MM.1S (cell line): ENCODE data around the gene KDM4C.

Experiments used
- DNase-seq: peaks from one replicate; pipeline ENCODE4 v3.0.0-alpha.2; 2015
- H2AFZ ChIP-seq: fragments of 300-600 bp; sonication (generic); 2 replicates; pipeline ENCODE4 v1.6.0; 2016; ENCODE audit warnings: antibody characterized with exemption, low read length
- H3F3A ChIP-seq: fragments of 300-600 bp; sonication (generic); 2 replicates; pipeline ENCODE4 v1.6.1; 2016; ENCODE audit warnings: mild to moderate bottlenecking, antibody characterized with exemption, low read length, moderate library complexity, mixed read lengths; ENCODE audit not compliant: insufficient read depth
- H3K27ac ChIP-seq: fragments of 300-600 bp; sonication (generic); 2 replicates; pipeline ENCODE4 v1.5.1; 2016; ENCODE audit warnings: mild to moderate bottlenecking, low read length
- H3K27me3 ChIP-seq: fragments of 300-600 bp; sonication (generic); replicated peaks from 2 replicates; pipeline ENCODE4 v1.6.0; 2016; ENCODE audit warnings: low read length; ENCODE audit not compliant: insufficient read depth
- H3K36me3 ChIP-seq: fragments of 300-600 bp; sonication (generic); replicated peaks from 2 replicates; pipeline ENCODE4 v1.6.1; 2016; ENCODE audit warnings: mild to moderate bottlenecking, low read length, mixed read lengths; ENCODE audit not compliant: insufficient read depth
- H3K4me1 ChIP-seq: fragments of 300-600 bp; sonication (generic); 2 replicates; pipeline ENCODE4 v1.6.1; 2016; ENCODE audit warnings: low read length, mixed read lengths
- H3K4me2 ChIP-seq: fragments of 300-600 bp; sonication (generic); 2 replicates; pipeline ENCODE4 v1.6.0; 2016; ENCODE audit warnings: low read depth, low read length
- H3K4me3 ChIP-seq: fragments of 300-600 bp; sonication (generic); 2 replicates; pipeline ENCODE4 v1.5.1; 2016; ENCODE audit warnings: low read length, mixed read lengths
- H3K79me2 ChIP-seq: fragments of 300-600 bp; sonication (generic); 2 replicates; pipeline ENCODE4 v1.6.1; 2016; ENCODE audit warnings: mixed run types, low read length, mixed read lengths
- H3K9ac ChIP-seq: fragments of 300-600 bp; sonication (generic); 2 replicates; pipeline ENCODE4 v1.6.1; 2016; ENCODE audit warnings: low read length, mixed read lengths
- H3K9me2 ChIP-seq: fragments of 300-600 bp; sonication (generic); replicated peaks from 2 replicates; pipeline ENCODE4 v1.6.1; 2016; ENCODE audit warnings: mild to moderate bottlenecking, low read length, mixed read lengths; ENCODE audit not compliant: insufficient read depth
- H3K9me3 ChIP-seq: fragments of 300-600 bp; sonication (generic); replicated peaks from 2 replicates; pipeline ENCODE4 v1.6.1; 2016; ENCODE audit warnings: mild to moderate bottlenecking, low read length, mixed read lengths; ENCODE audit not compliant: insufficient read depth
- H4K20me1 ChIP-seq: fragments of 300-600 bp; sonication (generic); 2 replicates; pipeline ENCODE4 v1.6.1; 2016; ENCODE audit warnings: mild to moderate bottlenecking, low read length, moderate library complexity, mixed read lengths; ENCODE audit not compliant: insufficient read depth
- CTCF ChIP-seq: fragments of 300-600 bp; sonication (generic); IDR thresholded peaks from 2 replicates; pipeline ENCODE4 v1.5.1; 2016; ENCODE audit warnings: antibody characterized with exemption, low read length, mixed read lengths
- EZH2 ChIP-seq: fragments of 300-600 bp; sonication (generic); optimal IDR thresholded peaks from 2 replicates; pipeline ENCODE3; 2017; ENCODE audit warnings: low read depth, mild to moderate bottlenecking, antibody characterized with exemption, low read length, mixed read lengths
- EZH2phosphoT487 ChIP-seq: fragments of 300-600 bp; sonication (generic); IDR thresholded peaks from 2 replicates; pipeline ENCODE4 v1.6.1; 2018; ENCODE audit warnings: antibody characterized with exemption, low read length

Gene KDM4C

GRCh38 chr9:7174301-7174700 lies 416.5 kb downstream of the KDM4C start:
- Histone ChIP-seq H3K9me2 (no peaks in the 10 kb centered on the region), H3K27ac (no peak overlapping the region), H3K79me2 (no peaks in the 10 kb centered on the region), H3K9ac (no peak overlapping the region), H2AFZ (no peak overlapping the region), H3K27me3 (no peaks in the 10 kb centered on the region), H3K9me3 (no peaks in the 10 kb centered on the region), H4K20me1 (no peaks in the 10 kb centered on the region), H3F3A (no peaks in the 10 kb centered on the region), H3K4me3 (no peak overlapping the region), H3K4me2 (no peak overlapping the region), H3K4me1 (no peaks in the 10 kb centered on the region), H3K36me3 (no peaks in the 10 kb centered on the region)
- no peak for DNase-seq
- TF ChIP-seq EZH2phosphoT487 (no peak), CTCF (no peak), EZH2 (no peak)

- Histone ChIP-seq H3F3A (no peaks in the 10 kb centered on the region), H3K79me2 (no peaks in the 10 kb centered on the region), H3K36me3 (no peaks in the 10 kb centered on the region), H3K9me3 (no peaks in the 10 kb centered on the region), H4K20me1 (no peaks in the 10 kb centered on the region), H3K27me3 (no peaks in the 10 kb centered on the region), H3K4me3 (no peak overlapping the region), H2AFZ (no peak overlapping the region), H3K4me1 (no peaks in the 10 kb centered on the region), H3K27ac (no peak overlapping the region), H3K4me2 (no peak overlapping the region), H3K9ac (no peak overlapping the region), H3K9me2 (no peaks in the 10 kb centered on the region)
- no peak for DNase-seq
- no peak for TF ChIP-seq CTCF
- TF ChIP-seq EZH2: no peak
- no peak for TF ChIP-seq EZH2phosphoT487
Observed at GRCh38 chr9:7174884-7175283, 417.1 kb downstream of the KDM4C start.

DNA sequence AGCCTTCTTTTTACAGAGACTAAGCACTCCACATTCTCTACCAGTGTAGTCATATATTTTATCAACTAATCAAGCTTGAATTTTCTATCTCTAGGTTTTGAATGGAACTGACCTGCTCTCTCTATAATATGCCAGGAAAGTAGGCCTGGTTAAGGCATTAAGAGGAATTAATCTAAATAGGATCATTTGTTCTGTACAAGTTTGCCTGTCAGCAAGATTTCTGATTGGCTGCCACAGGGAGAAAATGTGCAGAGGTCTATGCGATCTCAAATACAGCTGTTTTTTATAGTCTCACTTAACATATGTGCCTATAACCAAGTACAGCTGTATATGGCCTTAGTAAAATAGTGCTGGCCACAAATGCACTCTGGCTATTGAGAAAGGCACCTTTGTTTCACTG lies 418.8 kb downstream of the KDM4C start:
- H3K79me2 ChIP-seq: no peaks in the 10 kb centered on the region
- no peaks in the 10 kb centered on the region for H3K27me3 ChIP-seq
- H3K4me3 ChIP-seq: no peak overlapping the region
- TF ChIP-seq EZH2phosphoT487 (no peak), CTCF (no peak), EZH2 (no peak)
- no peak overlapping the region for H3K27ac ChIP-seq
- no peak overlapping the region for H3K9ac ChIP-seq
- H3K9me2 ChIP-seq: no peaks in the 10 kb centered on the region
- no peak for DNase-seq
- no peaks in the 10 kb centered on the region for H3K36me3 ChIP-seq
- no peaks in the 10 kb centered on the region for H3K9me3 ChIP-seq
- H4K20me1 ChIP-seq: no peaks in the 10 kb centered on the region
- no peaks in the 10 kb centered on the region for H3F3A ChIP-seq
- H2AFZ ChIP-seq: no peak overlapping the region
- no peak overlapping the region for H3K4me2 ChIP-seq
- H3K4me1 ChIP-seq: no peaks in the 10 kb centered on the region
